HG03558 (cell line): Measurements from ENCODE around the gene MPIG6B.

Experiments
- ATAC-seq: cut with Tn5 transposase; IDR thresholded peaks from one replicate; pipeline ENCODE4 v1.9.1; 2021; ENCODE audit warnings: moderate number of reproducible peaks; ENCODE audit not compliant: unreplicated experiment; ENCODE audit errors: extremely low read depth

Gene MPIG6B, protein sequence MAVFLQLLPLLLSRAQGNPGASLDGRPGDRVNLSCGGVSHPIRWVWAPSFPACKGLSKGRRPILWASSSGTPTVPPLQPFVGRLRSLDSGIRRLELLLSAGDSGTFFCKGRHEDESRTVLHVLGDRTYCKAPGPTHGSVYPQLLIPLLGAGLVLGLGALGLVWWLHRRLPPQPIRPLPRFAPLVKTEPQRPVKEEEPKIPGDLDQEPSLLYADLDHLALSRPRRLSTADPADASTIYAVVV

GRCh38 chr6:31723245-31723979 lies at the start of gene MPIG6B:
Gene MPIG6B, plus strand, starts transcription at chr6:31723373. Its CDS starts 11 bp downstream, at chr6:31723384.
- no peak for ATAC-seq

- no peak for ATAC-seq
These were observed 46.8 kb upstream of the MPIG6B start for GRCh38 chr6:31676322-31676903.

GRCh38 chr6:31676904-31677303 lies 46.3 kb upstream of the MPIG6B start:
- ATAC-seq, result no peak

DNA sequence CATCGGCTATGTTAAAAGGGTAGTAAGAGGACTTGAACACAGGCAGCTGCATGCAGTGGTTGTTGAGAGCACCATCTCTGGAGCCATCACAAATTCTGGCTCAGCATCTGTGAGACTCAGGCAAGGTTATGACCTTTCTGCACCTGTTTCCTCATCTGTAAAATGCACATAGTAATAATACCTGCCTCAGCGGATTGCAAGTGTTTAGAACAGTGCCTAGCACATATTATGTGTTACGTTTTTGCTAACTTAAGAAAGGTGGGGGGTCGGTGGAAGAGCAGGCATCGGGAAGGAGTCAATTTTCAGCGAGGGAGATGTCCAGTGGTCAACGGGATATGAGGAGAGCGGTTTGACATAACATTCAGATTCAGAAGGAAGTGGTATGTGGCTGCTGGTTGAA lies 45.2 kb upstream of the MPIG6B start:
- ATAC-seq, result no peak

- ATAC-seq, result no peak
These were observed 42.7 kb upstream of the MPIG6B start, which contains the start of gene LY6G5C for GRCh38 chr6:31680226-31681134. Gene LY6G5C, minus strand, starts transcription at chr6:31681067. Its CDS starts 694 bp downstream, at chr6:31680373.

- no peak for ATAC-seq
These were observed 42.0 kb upstream of the MPIG6B start for GRCh38 chr6:31681135-31681671.

- no peak for ATAC-seq
These were observed 39.6 kb upstream of the MPIG6B start for GRCh38 chr6:31683591-31683990.

GRCh38 chr6:31686483-31686882 lies 36.7 kb upstream of the MPIG6B start:
- no peak for ATAC-seq

- ATAC-seq, result no peak
These were observed 35.9 kb upstream of the MPIG6B start for GRCh38 chr6:31687321-31687720.

DNA sequence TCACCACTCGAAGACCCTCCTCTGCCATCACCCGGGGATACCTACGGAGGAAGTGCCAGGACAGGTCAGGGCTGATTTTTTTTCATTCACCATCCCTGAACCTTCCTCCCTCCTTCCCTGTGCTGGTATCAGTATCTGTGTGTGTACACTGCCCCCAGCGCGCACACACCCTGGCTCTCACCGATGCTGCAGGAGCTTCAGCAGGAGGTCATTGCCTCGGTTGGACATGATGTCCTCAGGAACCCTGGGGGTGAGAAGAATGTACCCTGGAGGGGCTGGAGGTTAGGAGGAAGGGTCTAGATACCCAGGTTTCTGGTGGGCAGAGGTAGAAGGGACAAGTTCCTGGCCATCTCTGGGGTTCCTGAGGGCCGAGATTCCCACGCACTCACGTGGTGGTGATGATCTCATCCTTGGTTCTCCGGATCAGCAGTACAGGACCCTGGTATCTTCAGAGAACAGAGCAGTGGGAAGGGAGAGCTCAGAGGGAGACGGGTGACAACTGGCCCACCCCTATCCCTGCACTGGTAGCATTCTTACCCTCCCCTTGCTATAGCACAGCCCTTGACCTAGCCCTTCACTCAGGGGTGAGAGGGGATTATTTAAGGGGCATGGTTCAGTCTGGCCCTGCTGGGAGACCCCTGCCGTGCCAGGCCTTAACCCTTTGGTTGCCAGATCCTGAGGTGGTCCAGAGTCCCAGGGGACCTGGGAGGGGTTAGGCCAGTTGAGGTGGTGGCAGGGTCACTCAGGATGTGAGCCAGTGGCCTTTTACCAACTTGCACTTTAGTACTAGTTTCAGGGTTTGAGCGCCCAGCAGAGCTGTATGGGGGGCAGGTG lies 35.1 kb upstream of the MPIG6B start:
- no peak for ATAC-seq

GRCh38 chr6:31689249-31690110 lies 33.7 kb upstream of the MPIG6B start:
- no peak for ATAC-seq

- no peak for ATAC-seq
These were observed 32.7 kb upstream of the MPIG6B start for GRCh38 chr6:31690231-31691077.

GRCh38 chr6:31691078-31691463 lies 32.1 kb upstream of the MPIG6B start:
- no peak for ATAC-seq

DNA sequence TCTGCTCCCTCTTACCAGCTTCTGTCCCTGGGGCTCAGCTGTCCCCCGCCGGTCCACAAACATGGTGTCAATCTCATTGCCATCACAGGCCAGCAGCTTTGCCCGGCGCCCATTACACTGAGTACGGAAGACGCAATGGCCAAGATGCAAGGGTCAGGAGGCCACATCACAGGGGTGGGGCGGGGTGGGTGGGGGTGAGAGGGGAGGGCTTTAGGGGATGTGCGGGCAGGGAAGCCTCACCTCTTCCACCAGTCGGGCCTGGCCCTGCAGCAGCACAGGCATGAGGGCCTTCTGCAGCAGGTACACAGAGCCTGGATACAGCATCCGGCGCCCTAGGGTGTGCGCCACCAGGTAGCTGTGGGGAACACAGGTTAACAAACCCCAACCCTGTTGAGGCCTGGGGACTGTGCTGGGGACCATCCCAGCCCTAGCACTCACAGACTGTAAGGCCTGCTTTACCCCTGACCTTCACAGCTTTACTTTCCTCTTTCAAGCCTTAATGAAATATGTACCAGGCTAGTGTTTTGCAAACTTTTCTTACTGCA lies 31.5 kb upstream of the MPIG6B start:
- no peak for ATAC-seq

GRCh38 chr6:31692353-31692752 lies 30.8 kb upstream of the MPIG6B start:
- no peak for ATAC-seq

GRCh38 chr6:31692886-31693285 lies 30.3 kb upstream of the MPIG6B start:
- no peak for ATAC-seq

DNA sequence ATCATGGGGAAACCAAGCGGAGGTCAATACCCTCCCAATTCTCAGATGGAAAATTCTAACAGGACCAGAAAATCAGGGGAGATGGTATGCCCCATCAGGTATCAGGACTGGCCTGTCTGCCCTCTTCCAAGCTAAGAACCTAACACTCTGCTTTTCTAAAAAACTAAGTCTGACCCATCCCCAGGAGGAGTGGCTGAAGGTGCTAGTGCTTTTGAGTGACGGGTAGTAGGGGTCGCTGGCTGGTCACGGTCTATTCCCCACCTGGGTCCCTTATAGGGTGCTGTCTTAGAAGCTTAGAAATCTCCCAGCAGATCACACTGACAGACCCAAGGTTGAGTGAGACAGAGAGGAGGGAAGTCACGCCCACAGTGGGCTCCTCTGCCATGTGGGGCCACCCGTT lies 29.6 kb upstream of the MPIG6B start:
- no peak for ATAC-seq
